NCI-H146 treated with DMSO at 0.1 percent for 48 hours (cell line): ENCODE measurements around the gene FHL5.
A peak's percentile ranks its signal among the peaks of the same experiment; 100 is the strongest.
"Not testable (repeated sequence)": the region's sequence is repeated elsewhere in the genome, so short reads cannot be mapped to it uniquely, and the experiment has no call there.

Experiments
- DNase-seq: peaks from one replicate; lab custom pipeline; 2025; ENCODE audit not compliant: unreplicated experiment; lab: John Stamatoyannopoulos, UW

Gene FHL5

DNA sequence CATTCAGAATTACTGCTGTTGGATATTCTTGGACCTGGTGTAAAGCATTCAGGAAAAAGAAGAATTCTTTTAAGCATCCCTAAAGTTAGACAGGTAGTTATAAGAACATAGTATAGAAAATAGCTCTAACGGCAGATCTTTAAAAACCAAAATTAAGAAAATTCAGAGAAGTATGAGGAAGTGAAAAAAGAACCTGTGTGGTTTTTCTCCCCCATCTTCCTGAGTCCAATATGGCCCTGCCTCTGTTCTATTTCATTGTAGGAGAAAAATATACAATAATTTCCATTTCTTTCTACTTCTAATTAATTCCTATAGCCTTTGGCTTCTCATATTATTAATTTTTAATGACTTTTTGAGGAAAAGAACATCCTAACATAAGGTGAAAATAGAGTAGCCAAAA, 47.1 kb downstream of the FHL5 start:
- DNase-seq: no peak

DNA sequence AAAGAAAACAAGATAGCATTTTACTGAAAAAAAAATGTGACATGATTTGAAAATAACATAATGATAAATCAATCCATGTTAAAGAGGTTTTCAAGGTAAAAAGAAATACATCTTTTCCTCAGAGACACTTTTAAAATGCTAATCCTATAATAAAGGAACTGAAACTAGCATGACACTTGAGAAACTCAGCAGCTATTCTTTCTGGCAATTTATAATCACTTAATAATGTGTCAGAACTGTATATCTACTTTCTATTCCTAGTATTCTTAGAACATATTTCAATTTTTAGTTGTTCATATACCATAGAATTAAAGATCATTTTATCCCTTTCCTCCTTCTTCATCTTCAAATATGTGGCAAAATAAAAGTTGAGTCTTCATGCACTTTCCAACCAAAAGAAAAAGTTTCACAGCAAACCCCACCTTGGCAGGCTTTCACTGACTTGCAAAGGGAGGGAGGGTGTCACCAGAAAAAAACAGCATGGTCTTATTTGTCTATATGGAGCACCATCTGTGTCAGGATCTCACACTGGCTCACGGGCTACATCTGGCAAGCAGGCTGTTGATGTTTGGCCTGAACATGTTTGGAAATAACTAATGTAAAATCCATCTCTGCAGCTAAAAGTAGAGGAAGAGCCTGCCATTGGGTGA, 48.5 kb downstream of the FHL5 start:
- no peak for DNase-seq

DNA sequence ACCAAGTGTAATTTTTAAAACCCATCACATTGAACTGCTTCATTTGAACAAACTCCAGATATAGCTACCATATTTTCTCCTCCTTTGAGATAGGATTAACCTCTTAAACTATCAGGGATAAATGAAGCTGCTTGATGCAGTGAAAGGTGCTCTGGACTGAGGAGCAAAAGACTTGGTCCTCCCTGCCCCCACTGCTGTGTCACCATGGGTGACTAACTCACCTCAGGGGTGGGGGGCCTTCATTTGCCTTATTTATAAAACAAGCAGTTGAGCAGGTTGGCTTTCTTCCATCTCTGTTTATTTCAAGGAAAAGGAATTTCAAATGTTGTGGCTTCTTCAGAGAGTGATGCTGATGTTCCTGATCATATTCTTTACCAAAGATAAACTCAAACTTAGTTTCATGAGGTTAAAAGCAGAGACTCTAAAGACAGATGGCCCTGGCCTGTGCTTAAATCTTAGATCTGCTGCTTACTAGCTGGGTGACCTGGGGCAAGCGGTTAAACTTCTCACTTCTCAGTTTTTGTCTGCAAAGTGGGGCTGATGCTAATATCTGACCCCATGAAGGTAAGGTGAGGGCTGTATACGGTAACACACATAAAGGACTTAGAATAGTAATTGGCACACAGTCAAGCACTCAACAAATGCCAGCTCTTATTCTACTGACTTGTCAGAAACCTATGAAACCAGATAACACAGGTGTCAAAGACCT, 50.5 kb downstream of the FHL5 start:
- no peak for DNase-seq

DNA sequence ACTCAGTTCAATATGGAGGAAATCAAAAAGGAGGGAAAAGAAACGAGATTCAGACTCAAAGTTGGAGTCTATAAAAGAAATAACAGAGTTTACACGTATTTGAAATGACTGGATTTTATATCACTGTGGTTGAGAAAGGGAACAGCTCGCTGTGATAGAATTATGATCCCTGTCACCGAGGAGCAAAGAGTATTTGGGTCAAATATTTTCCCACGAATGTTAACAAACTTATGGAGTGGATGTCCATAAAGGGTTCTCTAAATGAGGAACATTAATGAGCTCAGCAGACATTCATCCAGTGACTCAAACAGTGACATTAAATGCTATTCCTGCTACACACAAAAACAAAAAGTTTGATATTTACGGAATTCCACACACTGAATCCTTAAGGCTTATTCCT, 57.9 kb downstream of the FHL5 start:
- DNase-seq: no peak

DNA sequence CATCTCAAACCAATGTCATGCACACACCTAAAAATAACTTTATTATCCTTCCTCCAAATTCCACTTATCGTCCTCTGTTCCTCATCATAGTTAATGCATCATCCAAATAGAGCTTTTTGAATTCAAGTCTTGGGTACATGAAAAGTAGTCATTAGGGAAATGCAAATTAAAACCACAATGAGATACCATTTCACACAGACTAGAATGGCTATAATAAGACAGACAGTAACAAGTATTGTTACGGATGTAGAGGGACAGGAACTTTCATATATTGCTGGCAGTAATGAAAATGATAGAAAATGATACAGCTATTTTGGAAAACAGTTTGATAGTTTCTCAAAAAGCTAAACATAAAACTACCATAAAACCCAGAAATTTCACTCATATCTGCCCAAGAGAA, 59.1 kb downstream of the FHL5 start:
- DNase-seq: no peak

DNA sequence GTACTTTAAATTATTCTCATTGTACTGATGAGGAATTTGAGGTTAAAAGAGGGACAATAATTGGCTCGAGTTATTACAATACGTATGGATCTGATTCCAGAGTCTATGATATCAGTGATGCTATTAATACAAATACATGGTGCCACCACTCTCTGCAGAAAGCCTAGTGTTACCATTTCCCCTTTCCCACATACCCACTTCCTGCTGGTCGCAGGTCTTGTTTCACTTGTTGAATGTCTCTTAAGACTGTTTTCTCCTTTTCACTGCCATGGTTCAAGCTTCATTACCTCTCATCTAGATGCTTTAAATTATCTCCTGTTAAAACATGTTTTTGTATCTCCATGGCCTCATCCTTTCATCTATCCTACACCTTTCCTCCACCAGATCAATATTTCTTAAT, 62.0 kb downstream of the FHL5 start:
- no peak for DNase-seq

DNA sequence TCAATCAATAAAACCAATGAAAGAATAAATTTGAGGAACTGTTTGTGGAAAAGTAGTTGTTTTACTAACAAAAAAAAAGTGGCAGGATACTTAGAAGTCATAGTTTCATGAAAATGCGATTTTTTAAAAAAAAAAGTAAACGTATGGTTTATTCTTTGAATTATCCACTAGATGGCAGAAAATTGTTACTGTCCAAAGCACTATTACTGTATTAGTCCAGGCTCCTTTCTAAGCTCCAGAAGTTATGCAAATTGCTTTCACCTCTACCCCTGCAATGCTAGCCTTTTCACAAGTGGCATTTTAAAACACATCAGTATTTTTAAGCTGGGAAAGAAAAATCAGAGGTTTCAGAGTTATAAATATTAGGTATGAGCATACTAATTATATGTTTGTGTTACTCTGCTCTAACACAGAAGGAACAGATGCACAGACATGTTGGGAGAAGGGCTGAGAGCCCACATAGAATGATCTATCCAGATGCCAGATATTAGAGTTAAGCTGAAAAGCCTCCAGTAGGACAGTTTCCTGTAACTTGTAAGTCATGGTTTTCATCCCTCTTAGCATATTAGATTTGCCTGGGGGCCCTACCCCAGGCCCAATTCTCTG, 63.9 kb downstream of the FHL5 start:
- peak; percentile 32 for DNase-seq

DNA sequence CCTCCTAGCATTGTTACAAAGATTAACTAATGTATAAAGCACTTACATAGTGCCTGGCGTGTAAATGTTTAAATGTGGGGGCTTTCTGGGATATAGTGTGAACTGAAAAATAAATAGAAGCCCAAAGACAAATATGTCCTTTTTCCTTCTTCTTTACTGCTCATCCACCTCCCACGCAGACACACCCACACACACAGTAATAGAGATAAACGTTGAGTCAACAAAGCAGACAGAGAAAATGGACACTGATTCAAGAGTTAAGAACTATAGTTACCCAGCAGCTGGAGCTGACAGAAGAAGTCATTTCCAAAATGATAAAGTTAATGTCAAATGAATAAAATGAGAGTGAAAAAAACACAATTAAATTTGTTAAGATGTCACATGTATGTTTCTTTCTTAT, 68.3 kb downstream of the FHL5 start:
- DNase-seq: no peak

DNA sequence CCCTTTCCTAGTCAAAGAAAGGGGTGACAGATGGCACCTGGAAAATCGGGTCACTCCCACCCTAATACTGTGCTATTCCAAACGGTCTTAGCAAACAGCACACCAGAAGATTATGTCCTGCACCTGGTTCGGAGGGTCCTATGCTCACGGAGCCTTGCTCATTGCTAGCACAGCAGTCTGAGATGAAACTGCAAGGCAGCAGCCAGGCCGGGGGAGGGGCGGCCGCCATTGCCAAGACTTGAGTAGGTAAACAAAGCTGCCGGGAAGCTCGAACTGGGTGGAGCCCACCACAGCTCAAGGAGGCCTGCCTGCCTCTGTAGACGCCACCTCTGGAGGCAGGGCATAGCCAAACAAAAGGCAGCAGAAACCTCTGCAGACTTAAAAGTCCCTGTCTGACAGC, 75.1 kb downstream of the FHL5 start:
- not testable (repeated sequence) for DNase-seq

DNA sequence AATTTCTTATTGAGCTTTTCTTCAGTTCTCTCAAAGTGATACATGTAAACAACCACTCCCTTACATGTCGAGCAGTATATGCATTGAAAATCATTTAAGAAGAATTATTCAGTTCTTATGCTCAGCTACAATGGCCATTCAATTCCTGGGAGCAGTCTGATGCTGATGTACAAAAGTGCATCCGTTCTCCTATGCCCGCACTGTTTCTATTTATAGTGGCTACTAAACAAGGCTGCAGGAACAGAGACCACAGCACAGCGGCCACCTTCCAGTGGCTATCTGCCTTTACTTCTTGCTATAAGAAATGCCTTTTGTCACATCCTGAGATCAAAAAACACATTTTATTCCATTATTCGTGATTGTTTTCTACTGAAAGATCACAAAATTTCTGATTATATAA, 82.2 kb downstream of the FHL5 start:
- no peak for DNase-seq

DNA sequence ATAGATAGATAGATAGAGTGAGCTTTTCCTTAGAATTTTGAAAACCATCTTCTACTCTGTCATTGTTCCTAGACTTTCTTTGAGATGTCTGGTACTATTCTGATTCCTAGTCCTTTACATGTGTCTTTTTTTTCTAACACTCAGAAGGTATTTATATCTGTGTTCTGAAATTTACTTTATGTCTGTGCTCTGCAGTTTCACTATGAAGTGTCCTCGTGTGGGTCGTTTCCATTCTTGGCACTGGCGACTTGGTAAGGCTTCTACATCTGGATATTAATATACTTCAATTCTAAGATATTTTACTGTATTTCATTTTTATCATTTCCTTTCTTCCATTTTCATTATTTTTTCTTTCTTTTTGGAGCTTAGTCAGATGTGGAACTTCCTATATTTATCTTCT, 87.0 kb downstream of the FHL5 start:
- DNase-seq: no peak

DNA sequence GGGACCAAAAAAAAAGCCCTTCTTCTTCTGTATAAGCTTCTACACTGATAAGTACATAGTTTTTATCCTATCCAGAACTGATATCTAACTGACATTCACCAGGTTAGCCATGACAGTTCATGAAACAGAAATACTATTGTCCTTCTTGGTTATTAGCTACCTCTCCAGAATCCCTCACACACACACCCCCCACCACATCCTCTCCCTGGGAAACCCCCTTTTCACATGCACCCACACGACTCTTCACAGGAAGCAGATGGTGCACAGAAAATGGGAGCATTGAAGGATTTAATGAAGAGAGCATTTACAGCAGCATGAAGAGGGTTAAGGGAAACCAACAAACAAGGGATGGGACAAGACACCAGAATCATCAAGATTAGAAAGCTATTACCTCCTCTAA, 88.9 kb downstream of the FHL5 start:
- DNase-seq: no peak

DNA sequence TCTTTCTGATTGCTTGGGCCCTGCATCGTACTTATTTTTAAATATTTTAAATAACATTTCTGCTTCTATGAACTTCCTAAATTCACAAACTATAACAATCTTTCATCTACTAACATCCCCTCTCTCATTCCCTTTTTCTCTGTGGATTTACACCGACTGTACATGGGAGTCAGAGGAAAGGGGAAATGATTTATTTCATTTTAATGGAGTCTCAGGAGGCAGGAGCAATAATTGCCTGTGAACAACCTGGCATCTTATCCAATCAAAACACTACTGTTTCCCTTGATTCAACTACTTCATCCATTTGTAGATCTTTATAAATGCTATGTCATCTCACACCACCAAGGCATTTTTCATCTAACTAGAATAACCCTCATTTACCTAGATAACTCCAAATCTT, 89.6 kb downstream of the FHL5 start:
- no peak for DNase-seq

DNA sequence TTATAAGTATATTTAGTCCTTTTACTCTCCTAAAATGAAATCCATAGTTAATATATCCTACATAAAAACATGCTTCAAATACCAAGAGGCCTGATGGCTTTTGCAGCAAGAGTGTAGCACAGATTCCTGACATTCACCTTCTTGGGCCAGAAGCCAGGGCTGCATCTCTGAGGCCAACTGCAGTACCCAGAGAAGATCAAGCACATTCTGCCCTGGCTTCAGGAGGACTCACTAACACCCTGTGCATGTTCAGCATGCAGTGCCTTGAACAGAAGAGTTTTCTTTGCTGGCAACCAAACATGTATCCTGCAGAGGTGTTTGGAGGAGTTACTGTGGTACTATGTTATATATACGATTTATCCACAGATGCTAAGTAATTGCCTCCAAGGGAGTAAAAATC, 90.3 kb downstream of the FHL5 start:
- DNase-seq: no peak

DNA sequence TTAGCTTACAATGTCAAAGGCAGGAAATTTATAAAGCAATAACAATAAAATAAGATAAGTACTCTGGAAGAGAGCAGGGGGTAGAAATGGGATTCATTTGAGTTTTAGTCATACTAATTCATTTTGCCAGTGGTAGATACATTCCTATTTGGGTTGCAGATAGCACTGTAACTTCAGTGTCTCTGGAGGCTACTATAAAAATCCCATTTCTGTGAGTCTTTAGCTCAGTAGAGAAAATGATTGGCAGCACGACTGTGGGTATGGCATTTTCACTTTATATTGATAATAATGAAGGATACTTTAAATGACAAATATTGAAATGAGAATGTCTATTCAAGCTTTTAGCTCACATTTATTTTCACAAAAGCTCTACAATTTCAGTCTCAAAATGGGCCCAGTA, 93.6 kb downstream of the FHL5 start:
- DNase-seq: no peak

DNA sequence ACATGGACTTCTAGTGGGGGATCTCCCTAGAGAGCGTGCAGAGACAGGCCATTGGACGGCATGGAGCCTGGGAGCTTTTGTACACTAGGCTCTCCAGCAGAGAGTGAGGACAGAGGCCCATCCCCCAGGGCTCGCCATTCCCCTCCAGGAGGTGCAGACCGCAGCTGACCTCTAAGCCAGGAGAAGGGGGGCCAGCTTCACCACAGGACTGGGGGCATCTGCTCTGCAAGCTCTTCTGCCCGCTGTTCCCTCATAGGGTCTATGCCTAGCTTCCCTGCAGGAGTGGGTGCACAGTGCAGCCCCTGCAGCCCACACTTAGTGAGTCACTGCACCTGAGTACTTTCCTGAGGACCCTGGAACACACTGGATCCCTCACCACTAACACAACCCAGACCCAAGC, 94.4 kb downstream of the FHL5 start:
- no peak for DNase-seq

DNA sequence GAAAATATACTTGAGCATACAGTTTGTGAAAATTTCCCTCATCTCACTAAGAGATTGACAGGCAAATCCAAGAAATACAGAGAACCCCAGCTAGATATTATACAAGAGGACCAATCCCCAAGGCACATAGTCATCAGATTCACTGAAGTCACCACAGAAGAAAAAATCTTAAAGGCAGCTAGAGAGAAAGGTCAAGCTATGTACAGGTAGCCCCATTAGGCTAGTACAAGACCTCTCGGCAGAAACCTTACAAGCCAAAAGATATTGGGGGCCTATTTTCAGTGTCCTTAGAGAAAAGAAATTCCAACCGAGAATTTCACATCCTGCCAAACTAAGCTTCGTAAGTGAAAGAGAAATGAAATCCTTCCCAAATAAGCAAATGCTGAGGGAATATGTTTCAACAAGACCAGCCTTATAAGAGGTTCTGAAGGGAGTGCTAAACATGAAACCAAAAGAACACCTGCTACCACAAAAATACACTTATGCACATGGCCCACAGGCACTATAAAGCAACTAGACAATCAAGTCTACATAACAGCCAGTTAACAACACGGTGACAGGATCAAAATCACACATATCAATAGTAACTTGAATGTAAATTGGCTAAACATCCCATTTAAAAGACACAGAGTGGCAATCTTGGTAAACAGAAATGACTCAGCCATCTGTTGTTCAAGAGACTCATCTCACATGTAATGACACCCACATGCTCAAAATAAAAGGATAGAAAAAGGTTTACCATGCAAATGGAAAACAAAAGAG, 96.3 kb downstream of the FHL5 start:
- DNase-seq: no peak
